Adipocyte (in vitro differentiated cells): ENCODE measurements around the gene HIRA.

Source experiments
- DNase-seq: peaks from one replicate; pipeline ENCODE4 v3.0.0-alpha.2; 2015; ENCODE audit warnings: low read depth
- H3K27me3 ChIP-seq: replicated peaks from 2 replicates; pipeline ENCODE4 v1.7.0; 2013; ENCODE audit warnings: mild to moderate bottlenecking, low read length, moderate library complexity; ENCODE audit not compliant: control insufficient read depth, insufficient read depth
- H3K36me3 ChIP-seq: 2 replicates; pipeline ENCODE4 v1.7.0; 2013; ENCODE audit warnings: low read length, mild to moderate bottlenecking, moderate library complexity; ENCODE audit not compliant: control insufficient read depth, insufficient read depth, severe bottlenecking
- H3K4me1 ChIP-seq: 2 replicates; pipeline ENCODE4 v1.7.0; 2013; ENCODE audit warnings: mild to moderate bottlenecking, low read length, moderate library complexity; ENCODE audit not compliant: control insufficient read depth, insufficient read depth
- H3K4me3 ChIP-seq: 2 replicates; pipeline ENCODE4 v1.7.0; 2013; ENCODE audit warnings: mild to moderate bottlenecking, low read length, moderate library complexity
- H3K9ac ChIP-seq: 2 replicates; pipeline ENCODE4 v1.7.0; 2013; ENCODE audit warnings: mild to moderate bottlenecking, low read length, moderate library complexity
- H3K9me3 ChIP-seq: 2 replicates; pipeline ENCODE4 v1.7.0; 2013; ENCODE audit warnings: mild to moderate bottlenecking, low read length, moderate library complexity; ENCODE audit not compliant: control insufficient read depth

The HIRA gene

DNA sequence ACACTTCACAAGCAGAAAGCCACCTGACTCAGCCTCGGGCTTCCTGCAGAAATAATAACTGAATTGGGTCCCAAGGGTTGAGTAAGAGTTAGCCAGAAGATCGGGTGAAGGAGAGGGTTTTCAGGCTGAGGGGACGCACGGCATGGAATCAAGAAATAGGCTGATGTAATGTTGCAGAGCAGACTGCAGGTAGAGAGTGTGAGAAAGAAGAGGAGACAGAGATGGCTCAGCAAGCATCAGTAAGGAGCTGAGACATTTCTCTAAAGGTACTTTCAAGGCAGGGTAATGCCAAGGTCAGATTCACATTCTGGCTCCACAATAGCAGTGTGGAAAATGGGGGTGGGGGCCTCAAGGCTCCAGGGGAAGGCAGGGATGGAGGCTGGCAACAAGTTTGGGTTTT is 18.6 kb downstream of the HIRA start:
- H3K36me3 ChIP-seq: peaks cover 25% of the 10 kb centered on the region
- no peak overlapping the region for H3K9ac ChIP-seq
- no peaks in the 10 kb centered on the region for H3K27me3 ChIP-seq
- no peak overlapping the region for H3K4me3 ChIP-seq
- peaks cover 26% of the 10 kb centered on the region for H3K4me1 ChIP-seq
- no peak for DNase-seq
- H3K9me3 ChIP-seq: no peaks in the 10 kb centered on the region

DNA sequence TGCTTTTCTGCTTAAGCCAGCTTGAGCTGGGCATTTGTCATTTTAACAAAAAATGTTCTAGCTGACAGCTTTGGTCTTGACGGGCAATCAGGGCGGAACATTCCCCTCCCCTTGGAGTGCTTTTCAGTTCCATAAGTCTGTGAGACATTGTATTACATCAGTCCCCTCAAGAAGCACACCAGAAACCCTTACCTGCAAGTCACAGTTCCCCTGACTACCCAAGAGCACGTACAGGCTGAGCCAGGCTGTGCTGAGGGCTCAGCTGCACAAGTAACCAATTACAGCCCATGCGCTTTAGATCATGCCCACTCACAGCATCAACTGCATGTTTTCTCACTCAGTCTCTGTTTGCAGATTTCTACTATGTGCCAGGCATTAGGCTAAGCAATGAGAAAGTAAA is 19.1 kb downstream of the HIRA start:
- Histone ChIP-seq H3K9ac (no peak overlapping the region), H3K4me3 (no peak overlapping the region), H3K36me3 (peaks cover 29% of the 10 kb centered on the region), H3K9me3 (no peaks in the 10 kb centered on the region), H3K27me3 (no peaks in the 10 kb centered on the region), H3K4me1 (peaks cover 26% of the 10 kb centered on the region)
- DNase-seq: no peak

DNA sequence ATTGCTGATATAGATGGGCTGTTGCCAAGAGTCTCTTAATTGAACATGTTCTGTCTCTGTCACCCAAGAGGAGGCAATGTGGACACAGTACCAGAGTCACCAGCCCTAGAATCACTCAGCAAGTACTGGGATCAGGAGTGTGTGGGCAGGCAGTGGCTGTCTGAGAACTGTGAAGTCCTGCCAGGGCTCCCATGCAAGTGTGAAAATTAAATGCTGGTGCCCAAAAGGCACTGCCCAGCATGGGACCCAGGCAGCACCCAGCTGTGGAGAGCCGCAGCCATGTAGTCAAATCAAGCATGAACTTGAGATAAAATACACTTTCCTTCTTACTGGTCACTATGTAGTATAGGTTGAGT is 19.9 kb downstream of the HIRA start:
- H3K9ac ChIP-seq: no peak overlapping the region
- H3K9me3 ChIP-seq: no peaks in the 10 kb centered on the region
- no peak overlapping the region for H3K4me3 ChIP-seq
- H3K4me1 ChIP-seq: peaks cover 26% of the 10 kb centered on the region
- H3K27me3 ChIP-seq: no peaks in the 10 kb centered on the region
- H3K36me3 ChIP-seq: peaks cover 35% of the 10 kb centered on the region
- DNase-seq: no peak

DNA sequence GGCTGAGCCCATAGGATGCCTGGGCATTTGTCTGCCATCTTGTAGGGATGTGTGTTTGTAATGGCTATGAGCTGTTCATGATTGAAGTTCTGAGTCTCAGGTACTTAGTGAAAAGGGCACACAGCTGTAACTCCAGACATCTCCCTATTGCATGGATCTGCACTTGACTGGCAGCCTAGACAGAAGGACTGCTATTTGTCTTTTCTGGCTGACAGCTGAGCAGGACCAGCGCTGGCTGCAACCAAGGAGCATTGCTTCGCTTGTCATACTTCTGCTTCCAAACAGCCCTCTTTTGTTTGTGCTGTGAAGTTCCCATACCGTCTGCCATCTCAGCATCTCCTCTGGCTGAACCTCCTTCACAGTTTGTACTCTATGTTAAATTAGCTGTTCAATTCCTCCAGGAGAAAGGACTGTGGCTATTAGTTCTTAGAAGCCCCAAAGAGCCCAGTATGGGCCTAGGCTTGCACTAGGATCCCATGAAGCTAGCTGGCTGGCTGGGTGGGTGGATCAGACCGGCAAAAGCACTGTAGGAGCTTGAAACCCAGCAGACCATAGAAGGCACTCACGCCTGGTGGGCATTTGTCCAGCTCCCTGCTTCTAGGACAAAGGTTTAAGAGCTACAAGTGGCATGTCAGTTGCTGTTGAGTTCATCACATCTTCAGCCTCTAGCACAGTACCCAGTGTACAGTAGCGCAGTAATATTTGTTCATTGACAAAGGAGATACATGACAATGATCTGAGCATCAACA is 20.4 kb downstream of the HIRA start:
- H3K36me3 ChIP-seq: peaks cover 37% of the 10 kb centered on the region

DNA sequence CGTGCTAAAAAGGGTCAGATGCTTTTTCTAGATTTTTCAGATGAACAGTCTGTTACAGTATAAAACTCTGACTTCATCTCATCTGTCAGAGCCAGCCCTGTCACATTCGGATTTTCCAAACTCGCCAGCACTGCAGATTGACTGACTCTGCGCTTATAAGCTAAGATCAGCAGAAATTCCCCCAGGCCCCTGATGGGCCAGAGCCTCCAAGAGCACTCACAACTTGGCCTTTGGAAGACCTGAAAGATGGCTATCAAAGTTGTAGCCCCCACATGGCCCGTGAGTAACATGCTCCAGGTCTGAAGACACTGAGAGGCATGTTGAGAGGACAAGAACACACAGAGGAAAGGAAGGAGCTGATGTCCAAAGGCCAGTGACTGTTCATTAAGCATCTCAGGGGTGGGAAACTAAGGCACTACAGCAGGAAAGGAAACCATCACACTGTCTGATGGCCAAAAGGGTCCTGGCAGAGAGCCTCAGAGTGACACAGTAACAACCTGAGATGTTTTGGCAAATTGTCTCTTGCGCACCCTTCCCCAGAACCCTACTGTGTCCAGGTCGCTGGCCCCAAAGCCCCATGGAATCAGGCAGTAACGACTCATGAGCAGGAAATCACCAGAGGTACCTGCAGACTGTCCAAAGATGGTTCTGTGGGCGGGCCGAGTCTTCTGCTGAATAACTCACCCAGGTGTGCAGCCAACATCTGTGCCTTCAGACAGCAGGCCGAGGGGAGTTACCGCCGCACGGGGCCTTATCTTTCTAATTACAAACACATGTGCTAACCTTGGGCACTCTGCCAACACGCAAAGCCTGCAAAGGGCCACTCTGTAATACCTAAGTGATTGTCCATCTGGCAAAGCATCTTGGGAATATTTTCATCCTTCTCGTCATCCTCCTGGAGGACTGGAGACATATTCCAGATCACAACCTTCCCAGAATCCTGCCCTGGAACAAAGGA is 23.6 kb downstream of the HIRA start:
- Histone ChIP-seq H3K4me3 (no peak overlapping the region), H3K36me3 (peaks cover 57% of the 10 kb centered on the region), H3K27me3 (no peaks in the 10 kb centered on the region), H3K4me1 (peaks cover 19% of the 10 kb centered on the region), H3K9me3 (no peaks in the 10 kb centered on the region), H3K9ac (no peak overlapping the region)
- peak; percentile 13 for DNase-seq

More for the DNA sequence above, 20.4 kb downstream of the HIRA start:
- Histone ChIP-seq H3K27me3 (no peaks in the 10 kb centered on the region), H3K9me3 (no peaks in the 10 kb centered on the region), H3K4me1 (peaks cover 26% of the 10 kb centered on the region), H3K9ac (no peak overlapping the region), H3K4me3 (no peak overlapping the region)
- no peak for DNase-seq

DNA sequence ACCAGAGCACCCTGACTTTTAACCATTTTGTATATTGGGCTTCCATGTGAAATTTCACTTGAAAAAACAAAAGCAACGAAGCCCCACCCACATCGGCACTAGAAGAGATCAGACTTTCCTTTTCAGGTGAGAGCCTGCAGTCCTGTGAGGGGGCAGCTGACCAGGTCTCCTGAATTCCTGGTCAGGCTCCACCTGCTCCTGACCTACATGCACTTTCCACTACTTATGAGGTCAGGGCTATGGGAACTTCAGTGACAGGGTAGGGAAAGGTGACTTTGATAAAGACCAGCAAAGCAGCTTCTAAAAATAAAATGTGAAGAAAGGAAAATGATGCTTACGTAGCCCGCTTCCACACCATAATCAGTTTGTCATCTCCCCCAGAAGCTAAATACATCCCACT is 24.7 kb downstream of the HIRA start:
- H3K36me3 ChIP-seq: peaks cover 65% of the 10 kb centered on the region
- no peak for DNase-seq
- H3K9ac ChIP-seq: no peak overlapping the region
- H3K4me1 ChIP-seq: peaks cover 11% of the 10 kb centered on the region
- no peaks in the 10 kb centered on the region for H3K27me3 ChIP-seq
- H3K4me3 ChIP-seq: no peak overlapping the region
- no peaks in the 10 kb centered on the region for H3K9me3 ChIP-seq

DNA sequence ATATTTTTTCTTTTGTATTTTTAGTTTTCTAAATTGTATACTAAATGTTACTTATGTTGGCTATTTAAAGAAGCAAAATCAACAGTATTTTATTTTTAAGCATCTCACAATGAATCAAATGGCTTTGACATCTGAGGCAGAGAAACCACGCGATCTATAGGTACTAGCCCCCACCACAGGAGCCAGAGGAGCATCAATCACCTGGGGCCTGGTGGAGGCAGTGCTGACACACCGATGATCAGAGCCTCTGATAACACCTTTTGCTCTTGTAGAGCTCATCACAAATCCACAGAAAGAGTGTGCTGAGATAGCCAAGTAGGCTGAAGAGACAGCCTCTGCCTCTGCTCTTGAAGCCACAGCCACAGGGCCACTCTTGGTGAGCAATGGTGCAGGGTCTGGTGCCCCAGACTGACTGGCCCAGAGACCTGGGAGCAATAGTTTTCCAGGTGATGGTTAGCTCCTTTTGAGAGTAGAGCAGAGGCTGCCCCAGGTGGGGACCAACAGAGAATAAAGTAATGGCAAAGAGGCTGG is 25.2 kb downstream of the HIRA start:
- no peaks in the 10 kb centered on the region for H3K9me3 ChIP-seq
- peaks cover 69% of the 10 kb centered on the region for H3K36me3 ChIP-seq

DNA sequence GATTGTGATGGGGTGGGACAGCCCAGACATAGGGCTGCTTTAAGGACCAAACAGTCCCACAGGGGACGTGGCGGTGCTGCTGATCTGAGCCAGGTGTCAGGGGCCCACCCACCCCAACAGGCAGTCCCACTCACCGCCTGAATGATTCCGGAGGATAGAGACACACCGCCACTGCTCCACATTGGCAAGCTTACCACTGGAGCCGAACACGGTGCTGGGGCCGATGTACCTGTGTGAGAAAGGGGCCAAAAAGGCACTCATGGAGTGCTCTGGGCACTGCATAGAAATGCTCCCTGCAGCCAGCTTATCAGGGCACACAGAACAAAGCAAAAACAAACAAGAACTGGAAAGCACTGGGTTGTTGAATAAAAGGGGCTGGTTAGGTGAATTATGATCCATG is 25.9 kb downstream of the HIRA start:
- DNase-seq: no peak
- Histone ChIP-seq H3K4me3 (no peak overlapping the region), H3K9ac (no peak overlapping the region), H3K4me1 (no peaks in the 10 kb centered on the region), H3K36me3 (peaks cover 76% of the 10 kb centered on the region), H3K9me3 (no peaks in the 10 kb centered on the region), H3K27me3 (no peaks in the 10 kb centered on the region)

More for the DNA sequence above, 25.2 kb downstream of the HIRA start:
- H3K4me1 ChIP-seq: peaks cover 6% of the 10 kb centered on the region
- H3K4me3 ChIP-seq: no peak overlapping the region
- H3K9ac ChIP-seq: no peak overlapping the region
- no peaks in the 10 kb centered on the region for H3K27me3 ChIP-seq
- DNase-seq: no peak

DNA sequence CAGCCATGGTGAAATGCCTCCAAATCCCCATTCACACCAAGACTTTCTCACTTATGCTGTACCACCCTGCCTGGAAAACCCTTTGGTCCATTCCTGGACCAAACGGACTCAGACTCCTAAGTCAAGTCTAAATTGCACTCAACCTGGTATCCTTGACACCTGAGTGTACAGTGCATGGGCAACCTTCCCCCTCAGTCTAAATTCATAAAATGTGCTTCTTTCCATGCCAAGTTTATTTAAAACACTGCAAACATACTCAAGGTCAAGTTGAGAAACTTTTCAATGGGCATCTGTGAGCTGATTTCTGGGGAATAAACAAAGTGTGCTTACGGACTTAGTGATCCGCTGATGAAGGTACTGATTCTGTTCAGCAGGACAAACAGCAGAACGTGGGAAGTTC is 26.4 kb downstream of the HIRA start:
- H3K9me3 ChIP-seq: no peaks in the 10 kb centered on the region
- peaks cover 80% of the 10 kb centered on the region for H3K36me3 ChIP-seq
- H3K4me1 ChIP-seq: no peaks in the 10 kb centered on the region
- no peaks in the 10 kb centered on the region for H3K27me3 ChIP-seq
- DNase-seq: no peak
- no peak overlapping the region for H3K9ac ChIP-seq
- H3K4me3 ChIP-seq: no peak overlapping the region

DNA sequence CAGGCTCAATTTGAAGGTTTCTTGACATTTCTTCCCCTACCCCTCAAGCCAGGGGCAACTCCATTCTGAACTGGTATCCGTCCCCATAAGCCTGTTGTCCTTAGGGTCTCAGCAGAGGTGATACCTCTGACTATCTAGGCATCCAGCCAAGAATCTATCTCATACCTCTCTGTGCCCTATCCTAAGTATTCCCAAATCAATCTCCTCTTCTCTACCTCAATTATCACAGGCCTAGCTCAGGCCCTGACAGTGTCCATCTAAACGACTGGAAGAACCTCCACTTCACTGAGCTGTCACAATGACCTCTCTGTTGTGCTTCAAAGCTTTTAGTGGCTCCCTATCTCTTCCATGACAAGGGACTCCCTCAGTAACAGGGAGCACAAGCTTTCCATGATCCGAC is 26.9 kb downstream of the HIRA start:
- Histone ChIP-seq H3K36me3 (peaks cover 80% of the 10 kb centered on the region), H3K9ac (no peak overlapping the region), H3K4me1 (no peaks in the 10 kb centered on the region)

DNA sequence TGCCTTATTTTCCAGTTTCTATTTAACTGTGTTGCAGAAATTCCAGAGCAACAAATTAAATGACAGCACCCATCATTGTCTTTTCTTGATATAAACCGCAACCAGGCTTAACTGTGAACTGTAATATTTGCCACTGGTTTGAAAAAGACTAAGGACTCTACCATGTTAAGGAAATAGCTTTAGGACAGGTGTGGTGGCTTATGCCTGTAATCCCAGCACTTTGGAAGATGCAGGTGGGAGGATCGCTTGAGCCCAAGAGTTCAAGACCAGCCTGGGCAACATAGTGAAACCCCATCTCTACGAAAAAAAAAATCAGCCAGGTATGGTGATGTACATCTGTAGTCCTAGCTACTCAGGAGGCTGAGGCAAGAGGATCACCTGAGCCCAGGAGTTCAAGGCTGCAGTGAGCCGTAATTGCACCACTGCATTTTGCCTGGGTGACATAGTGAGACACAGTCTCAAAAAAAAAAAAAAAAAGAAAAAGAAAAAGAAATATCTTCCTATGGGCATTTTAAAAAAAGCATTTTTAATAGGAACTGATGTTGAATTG is 28.8 kb downstream of the HIRA start:
- no peaks in the 10 kb centered on the region for H3K27me3 ChIP-seq

More for the DNA sequence above, 26.9 kb downstream of the HIRA start:
- H3K27me3 ChIP-seq: no peaks in the 10 kb centered on the region
- H3K9me3 ChIP-seq: no peaks in the 10 kb centered on the region
- no peak overlapping the region for H3K4me3 ChIP-seq
- no peak for DNase-seq

More for the DNA sequence above, 28.8 kb downstream of the HIRA start:
- Histone ChIP-seq H3K9me3 (no peaks in the 10 kb centered on the region), H3K4me1 (no peaks in the 10 kb centered on the region), H3K36me3 (peaks cover 78% of the 10 kb centered on the region), H3K9ac (no peak overlapping the region), H3K4me3 (no peak overlapping the region)
- no peak for DNase-seq
